SKM-1 (cell line): ENCODE results near the gene ARF1.

Experiments
- DNase-seq: peaks from one replicate; lab custom pipeline; 2025; ENCODE audit not compliant: unreplicated experiment; lab: John Stamatoyannopoulos, UW

Gene ARF1

DNA sequence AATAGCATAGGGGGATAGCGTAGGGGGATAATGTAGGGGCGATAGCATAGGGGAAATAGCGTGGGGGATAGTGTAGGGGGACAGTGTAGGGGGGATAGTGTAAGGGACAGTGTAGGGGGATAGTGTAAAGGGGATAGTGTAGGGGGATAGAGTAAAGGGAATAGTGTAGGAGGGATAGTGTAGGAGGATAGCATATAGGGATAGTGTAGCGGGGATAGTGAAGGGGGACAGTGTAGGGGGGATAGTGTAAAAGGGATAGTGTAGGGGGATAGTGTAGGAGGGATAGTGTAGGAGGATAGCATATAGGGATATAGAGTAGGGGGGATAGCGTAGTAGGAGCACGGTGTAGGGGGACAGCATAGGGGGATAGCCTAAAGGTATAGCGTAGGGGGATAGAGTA lies 14.1 kb upstream of the ARF1 start:
- no peak for DNase-seq

DNA sequence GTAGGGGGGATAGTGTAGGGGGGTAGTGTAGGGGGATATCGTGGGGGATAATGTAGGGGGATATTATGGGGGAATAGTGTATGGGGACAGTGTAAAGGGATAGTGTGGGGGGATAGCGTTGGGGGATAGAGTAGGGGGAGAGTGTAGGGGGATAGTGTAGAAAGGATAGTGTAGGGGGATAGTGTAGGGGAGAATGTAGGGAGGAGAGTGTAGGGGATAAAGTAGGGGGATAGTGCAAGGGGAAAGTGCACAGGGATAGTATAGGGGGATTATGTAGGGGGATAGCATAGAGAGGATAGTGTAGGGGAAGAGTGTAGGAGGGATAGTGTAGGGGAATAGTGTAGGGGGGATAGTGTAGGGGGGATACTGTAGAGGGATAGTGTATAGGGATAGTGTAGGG lies 12.3 kb upstream of the ARF1 start:
- DNase-seq = no peak

DNA sequence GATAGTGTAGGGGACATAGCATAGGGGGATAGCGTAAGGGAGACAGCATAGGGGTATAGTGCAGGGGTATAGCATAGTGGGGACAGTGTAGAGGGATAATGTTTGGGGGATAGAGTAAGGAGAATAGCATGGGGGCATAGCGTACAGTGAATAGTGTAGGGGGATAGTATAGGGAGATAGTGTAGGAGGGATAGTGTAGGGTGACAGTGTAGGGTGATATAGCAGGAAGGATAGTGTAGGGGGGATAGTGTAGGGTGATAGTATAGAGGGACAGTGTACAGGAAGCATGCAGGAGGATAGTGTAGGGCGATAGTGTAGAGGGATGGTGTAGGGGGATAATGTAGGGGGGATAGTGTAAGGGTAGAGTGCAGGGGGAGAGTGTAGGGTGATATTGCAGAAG lies 11.7 kb upstream of the ARF1 start:
- DNase-seq = no peak

GRCh38 chr1:228071839-228072657 lies 10.5 kb upstream of the ARF1 start:
- no peak for DNase-seq

DNA sequence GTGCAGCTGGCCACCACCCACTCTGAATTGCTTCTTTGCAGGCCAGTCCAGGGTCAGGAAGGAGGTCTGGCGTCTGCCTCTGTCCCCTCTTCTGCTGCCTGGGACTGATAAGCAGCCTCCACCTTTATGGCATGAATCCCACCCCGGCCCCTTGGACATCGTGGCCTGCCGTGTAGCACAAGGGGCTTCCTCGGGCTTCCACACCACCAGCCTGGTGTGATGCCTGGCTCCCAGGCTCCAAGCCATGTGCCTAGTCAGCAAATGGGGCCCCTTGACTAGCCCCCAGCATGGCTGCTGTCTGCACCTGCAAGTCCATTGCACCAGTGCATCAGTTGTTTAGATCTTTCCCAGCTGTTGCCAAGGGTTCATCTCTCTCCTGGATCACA lies 9.9 kb upstream of the ARF1 start:
- DNase-seq = no peak

GRCh38 chr1:228073061-228073856 lies 9.2 kb upstream of the ARF1 start:
- no peak for DNase-seq

GRCh38 chr1:228073857-228074545 lies 8.5 kb upstream of the ARF1 start:
- no peak for DNase-seq

- DNase-seq = no peak
Measured at GRCh38 chr1:228074954-228075730, 7.4 kb upstream of the ARF1 start.

DNA sequence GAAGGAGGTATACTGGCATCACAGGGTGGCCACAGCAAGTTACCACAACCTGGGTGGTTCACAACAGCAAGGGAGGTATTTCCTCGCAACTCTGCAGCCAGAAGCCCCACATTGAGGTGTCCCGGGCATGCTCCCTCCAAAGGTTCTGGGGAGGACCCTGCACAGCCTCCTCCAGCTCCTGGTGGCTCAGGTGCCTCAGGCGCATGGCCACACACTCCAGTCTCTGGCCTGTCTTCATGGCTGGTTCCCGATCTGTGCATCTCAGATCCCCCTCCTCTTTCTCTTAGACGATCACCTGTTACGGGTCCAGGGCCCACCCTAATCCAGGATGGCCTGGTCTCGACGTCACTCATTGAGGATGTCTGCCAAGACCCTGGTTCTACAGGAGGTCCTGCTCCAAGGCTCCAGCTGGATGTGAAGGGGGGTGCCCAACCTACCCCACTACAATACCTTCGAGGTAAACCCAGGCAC lies 6.7 kb upstream of the ARF1 start:
- DNase-seq = no peak

GRCh38 chr1:228076796-228077430 lies 5.6 kb upstream of the ARF1 start:
- no peak for DNase-seq

- DNase-seq = no peak
Measured at GRCh38 chr1:228077565-228078330, 4.8 kb upstream of the ARF1 start.

GRCh38 chr1:228079013-228079412 lies 3.5 kb upstream of the ARF1 start:
- DNase-seq = no peak

DNA sequence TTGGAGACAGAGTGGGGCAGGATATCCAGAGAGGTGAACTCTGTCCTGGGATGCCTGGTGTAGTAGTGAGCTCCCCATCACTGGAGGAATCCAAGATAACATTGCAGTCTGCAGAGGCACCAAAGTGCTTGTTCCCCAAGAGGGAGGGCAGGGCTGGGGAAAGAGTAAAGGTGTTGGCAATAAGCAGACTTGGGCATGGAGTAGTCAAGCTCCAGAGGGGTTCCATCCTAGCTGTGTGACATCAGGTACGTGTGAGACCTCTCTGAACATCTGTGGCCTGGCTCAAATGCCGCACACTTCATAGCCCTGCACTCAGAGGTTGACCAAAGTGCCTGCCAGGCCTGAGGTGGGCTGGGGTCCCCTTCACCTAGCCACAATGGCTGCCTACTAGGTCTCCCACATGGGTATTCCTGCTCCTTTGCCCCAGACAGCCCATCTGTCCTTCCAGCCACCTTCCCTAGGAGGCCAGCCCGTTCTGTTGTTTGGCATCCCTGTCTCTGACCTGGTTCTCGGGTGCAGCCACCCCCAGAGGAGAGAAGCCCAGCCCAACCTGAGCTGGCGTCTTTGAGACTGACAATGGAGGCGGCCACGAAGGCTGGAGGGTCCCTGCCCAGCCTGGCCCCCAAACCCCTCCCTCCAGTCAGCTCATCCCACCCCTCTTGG lies 2.8 kb upstream of the ARF1 start:
- DNase-seq = no peak

DNA sequence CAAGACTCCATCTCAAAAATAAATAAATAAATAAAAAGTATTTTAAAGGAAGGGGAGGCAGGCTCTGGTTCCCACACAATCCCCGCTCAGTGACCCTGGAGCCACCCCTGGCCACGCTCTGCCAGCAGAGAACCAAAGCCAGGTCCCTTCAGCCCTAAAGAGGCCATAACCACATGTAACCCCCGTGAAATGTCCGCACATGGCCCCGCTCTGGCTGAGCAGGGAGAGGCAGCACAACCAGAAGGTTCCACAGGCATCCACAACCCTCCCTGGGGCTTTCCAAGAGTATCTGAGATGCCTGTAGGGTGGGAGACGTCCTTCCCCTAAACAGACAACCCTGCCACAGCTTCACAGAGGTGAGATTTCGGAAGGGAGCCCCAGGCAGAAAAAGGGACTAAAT lies 1.4 kb upstream of the ARF1 start:
- DNase-seq = no peak

DNA sequence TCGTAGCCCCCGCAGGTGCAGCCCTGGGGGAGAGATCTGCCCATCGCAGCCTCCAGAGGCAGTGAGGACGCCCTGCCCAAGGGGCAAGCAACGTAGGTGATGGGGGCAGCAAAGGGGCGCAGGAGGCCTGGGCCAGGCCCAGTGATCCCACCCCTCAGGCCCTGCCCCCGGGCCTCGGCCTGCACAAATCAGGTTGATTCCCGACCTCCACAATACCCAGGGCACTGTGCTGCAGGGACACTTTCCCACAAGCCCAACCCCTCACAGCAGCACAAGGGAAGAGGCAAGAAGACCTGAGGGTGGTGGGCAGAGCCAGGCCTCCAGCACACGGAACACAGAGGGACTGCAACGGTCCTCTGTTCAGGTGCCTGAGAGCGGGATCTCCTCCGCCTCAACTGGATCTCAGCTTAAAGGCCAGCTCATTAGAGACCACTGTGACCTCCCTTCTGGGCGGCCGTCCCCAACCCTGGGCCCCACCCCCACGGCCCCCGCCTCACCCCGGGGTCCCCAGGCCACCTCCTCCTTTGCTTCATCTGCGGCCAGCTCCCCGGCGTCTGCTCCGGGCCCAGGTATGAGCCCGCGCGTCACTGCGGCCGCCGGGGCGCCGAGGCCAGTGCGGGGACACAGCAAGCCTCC lies 812 bp upstream of the ARF1 start:
- DNase-seq = no peak

- DNase-seq = no peak
Measured at GRCh38 chr1:228082918-228083870, 686 bp downstream of the ARF1 start.

- DNase-seq = no peak
Measured at GRCh38 chr1:228083871-228084278, 1.4 kb downstream of the ARF1 start.

DNA sequence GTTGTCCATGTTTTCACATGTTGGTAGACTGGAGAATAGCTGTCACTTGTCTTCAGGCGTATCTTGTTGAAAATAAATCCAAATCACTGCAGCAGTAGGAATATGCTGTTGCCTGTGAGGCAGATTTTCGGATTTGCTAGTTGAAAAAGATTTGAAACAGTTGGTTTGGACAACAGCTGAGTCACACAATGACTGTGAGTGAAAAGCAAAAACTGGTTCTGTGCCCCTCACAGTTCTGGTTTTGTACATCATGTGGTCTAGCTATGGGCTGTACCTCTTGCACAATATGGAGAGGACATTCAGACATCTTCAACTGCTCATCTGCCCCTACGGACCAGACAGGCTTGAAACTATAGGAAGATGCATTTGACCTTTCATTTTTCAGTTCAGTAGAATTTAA lies 1.8 kb downstream of the ARF1 start:
- peak; percentile 39 for DNase-seq
